Right lobe of liver (tissue), 6 donors: Measurements from ENCODE around the gene GMPPB. TPM values are rescaled to one million over a fixed set of nuclear protein-coding genes. Genes with fewer than 3 reads are reported as not detected.

ENCODE experiments used
- ATAC-seq, 4 donors: fragments of 200-7000 bp; cut with Tn5 transposase; one replicate each; pipeline ENCODE4 v1.9.1; 2020; ENCODE audit warnings: mild to moderate bottlenecking in 4 of 4, moderate library complexity in 4 of 4
- DNase-seq, 3 donors: peaks; one replicate each; pipeline ENCODE4 v3.0.0-alpha.2; 2020
- H3K27ac ChIP-seq, 3 donors: fragments of 200-600 bp; one replicate each; pipeline ENCODE4 v1.8.0; 2022
- H3K27me3 ChIP-seq, 2 donors: fragments of 200-600 bp; one replicate each; pipeline ENCODE4 v1.8.0; 2022
- H3K36me3 ChIP-seq, 4 donors: fragments of 200-600 bp; sonication (generic) in 1 of 4; one replicate each; pipeline versions ENCODE4 v1.5.1 to v1.8.0; 2017 to 2022; ENCODE audit warnings: control low read depth in 1 of 4
- H3K4me1 ChIP-seq, 4 donors: fragments of 200-600 bp; sonication (generic) in 1 of 4; one replicate each; pipeline versions ENCODE4 v1.5.1 to v1.8.0; 2017 to 2022; ENCODE audit warnings: control low read depth in 1 of 4
- H3K4me3 ChIP-seq, 3 donors: fragments of 200-600 bp; one replicate each; pipeline ENCODE4 v1.8.0; 2022
- H3K9me3 ChIP-seq, 4 donors: fragments of 200-600 bp; sonication (generic) in 1 of 4; one replicate each; pipeline versions ENCODE4 v1.5.1 to v1.8.0; 2017 to 2022; ENCODE audit warnings: control low read depth in 1 of 4
- POLR2A ChIP-seq: fragments of 450-650 bp; IDR thresholded peaks from one replicate; pipeline ENCODE4 v1.6.1; 2017; ENCODE audit warnings: antibody characterized with exemption, mild to moderate bottlenecking
- WGBS: methylation state at CpG from one replicate; pipeline ENCODE4 v1.1.6; 2018; ENCODE audit warnings: low coverage, low lambda C conversion rate; ENCODE audit not compliant: insufficient coverage; ENCODE audit errors: missing lambda C conversion rate; 5-methylcytosine and 5-hydroxymethylcytosine counted together
- intact Hi-C, 2 donors: fragments of 100-400 bp; cut with DNase I; formaldehyde crosslinking; loops; one replicate each; pipeline versions ENCODE4 v1.11.2 to v1.14.1; 2022
- total RNA-seq, 6 experiments: library from RNA; depleted of rRNA in 2 of 6; stranded (reverse); fragments of >200 nt in 2 of 6; fragmentation: NEBNext Ultra II Directional in 3 of 6; extraction: Animal tissue kit (Norgen Biotek cat#: 25700) in 3 of 6; gene quantifications; one replicate each; pipeline versions ENCODE4 v1.1.0 to v1.2.4, GENCODE V29; 2016 to 2023
- TF ChIP-seq, protein P1 (sequence below), 4 donors: fragments of 200-600 bp in 3 of 4; fragments of 450-650 bp in 1 of 4; IDR thresholded peaks; one replicate each; pipeline versions ENCODE4 v1.5.1 to v1.8.0; 2016 to 2022; ENCODE audit warnings: antibody characterized with exemption in 4 of 4, mild to moderate bottlenecking in 2 of 4
- donor health status: DM: no; HTN: yes; CAD: no.
- donor health status: DM: no; HTN: no; CAD: no.
- donor health status: DM: no; HTN: no; CAD: no.
- donor health status: DM: no; HTN: yes; CAD: no.
- donor health status: DM: no; HTN: yes; CAD: no.

Gene GMPPB
- total RNA-seq, 6 experiments from 2014 or later, result 12.2 to 34.2 (median 25.6) TPM

DNA sequence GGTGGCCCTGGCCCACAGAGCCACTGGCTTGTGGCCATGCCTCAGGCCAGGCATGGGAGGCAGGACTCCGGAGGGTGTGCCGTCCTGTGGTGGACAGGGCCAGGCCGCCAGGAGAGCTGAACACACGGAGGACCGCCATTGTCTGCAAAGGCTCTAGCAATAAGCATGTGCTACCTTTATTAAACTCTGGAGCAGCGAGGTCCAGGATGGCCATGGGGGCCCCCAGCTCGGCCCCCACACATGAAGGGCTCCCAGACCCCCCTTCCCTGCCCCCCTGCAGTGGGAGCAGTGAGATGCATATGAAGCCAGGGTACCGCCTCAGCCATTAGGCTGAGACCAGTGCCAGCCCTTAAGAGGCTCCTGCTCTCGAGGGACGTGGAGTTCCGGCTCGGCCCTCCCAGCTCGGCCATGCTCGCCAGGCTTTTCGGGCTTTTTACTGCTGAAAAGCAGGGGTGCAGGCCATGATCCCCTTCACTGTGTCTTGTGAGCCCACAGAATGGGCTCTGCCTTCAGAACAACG is 7.0 kb downstream of the GMPPB start:
- TF ChIP-seq, protein P1, sequence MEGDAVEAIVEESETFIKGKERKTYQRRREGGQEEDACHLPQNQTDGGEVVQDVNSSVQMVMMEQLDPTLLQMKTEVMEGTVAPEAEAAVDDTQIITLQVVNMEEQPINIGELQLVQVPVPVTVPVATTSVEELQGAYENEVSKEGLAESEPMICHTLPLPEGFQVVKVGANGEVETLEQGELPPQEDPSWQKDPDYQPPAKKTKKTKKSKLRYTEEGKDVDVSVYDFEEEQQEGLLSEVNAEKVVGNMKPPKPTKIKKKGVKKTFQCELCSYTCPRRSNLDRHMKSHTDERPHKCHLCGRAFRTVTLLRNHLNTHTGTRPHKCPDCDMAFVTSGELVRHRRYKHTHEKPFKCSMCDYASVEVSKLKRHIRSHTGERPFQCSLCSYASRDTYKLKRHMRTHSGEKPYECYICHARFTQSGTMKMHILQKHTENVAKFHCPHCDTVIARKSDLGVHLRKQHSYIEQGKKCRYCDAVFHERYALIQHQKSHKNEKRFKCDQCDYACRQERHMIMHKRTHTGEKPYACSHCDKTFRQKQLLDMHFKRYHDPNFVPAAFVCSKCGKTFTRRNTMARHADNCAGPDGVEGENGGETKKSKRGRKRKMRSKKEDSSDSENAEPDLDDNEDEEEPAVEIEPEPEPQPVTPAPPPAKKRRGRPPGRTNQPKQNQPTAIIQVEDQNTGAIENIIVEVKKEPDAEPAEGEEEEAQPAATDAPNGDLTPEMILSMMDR (IDR thresholded peaks at IDR 0.05), result no peak
- TF ChIP-seq POLR2A, result no peak
- DNase-seq (peak in 2 of 3 donors; percentile 46 to 59), ATAC-seq (no peak)
- no peak overlapping the region for H3K27ac ChIP-seq
- 87% methylated on average over 3 of the region's 16 CpGs for WGBS
- H3K4me1 ChIP-seq, result peaks cover 0 to 10% (median 0%) of the 10 kb centered on the region in 4 donors
- no peaks in the 10 kb centered on the region for H3K9me3 ChIP-seq
- peaks cover 0 to 26% (median 12%) of the 10 kb centered on the region in 4 donors for H3K36me3 ChIP-seq
- intact Hi-C loops, result no loop called here
- no peaks in the 10 kb centered on the region for H3K27me3 ChIP-seq
- H3K4me3 ChIP-seq, result no peak overlapping the region

DNA sequence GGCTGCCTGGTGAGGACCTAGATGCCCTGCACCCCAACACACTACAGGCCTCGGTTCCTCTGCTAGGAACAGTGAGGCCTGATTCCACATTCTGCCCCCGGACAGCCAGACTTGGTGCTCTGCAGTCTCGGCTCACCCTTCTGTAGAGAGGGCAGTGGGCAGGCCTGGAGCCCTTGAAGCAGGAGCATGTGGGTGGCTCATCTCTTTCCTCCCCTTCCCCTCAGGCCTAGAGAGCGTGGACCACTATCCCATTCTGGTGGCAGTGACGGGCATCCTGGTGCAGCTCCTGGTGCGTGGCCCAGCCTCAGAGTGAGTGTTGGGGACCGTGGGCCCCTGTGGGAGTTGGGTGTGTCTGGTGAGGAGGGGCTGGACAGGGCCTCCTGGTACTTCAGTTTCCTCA is 7.6 kb downstream of the GMPPB start:
- no peak overlapping the region for H3K27ac ChIP-seq
- 63% methylated on average over 1 of the region's 7 CpGs for whole genome bisulfite sequencing
- TF ChIP-seq, protein P1 (IDR thresholded peaks at IDR 0.05), result no peak
- TF ChIP-seq POLR2A, result no peak
- H3K27me3 ChIP-seq, result no peaks in the 10 kb centered on the region
- H3K36me3 ChIP-seq, result peaks cover 0 to 24% (median 9%) of the 10 kb centered on the region in 4 donors
- ATAC-seq (no peak), DNase-seq (peak in 1 of 3 donors; percentile 37)
- no peak overlapping the region for H3K4me3 ChIP-seq
- intact Hi-C loops, result no loop called here
- peaks cover 0 to 10% (median 0%) of the 10 kb centered on the region in 4 donors for H3K4me1 ChIP-seq
- H3K9me3 ChIP-seq, result no peaks in the 10 kb centered on the region

DNA sequence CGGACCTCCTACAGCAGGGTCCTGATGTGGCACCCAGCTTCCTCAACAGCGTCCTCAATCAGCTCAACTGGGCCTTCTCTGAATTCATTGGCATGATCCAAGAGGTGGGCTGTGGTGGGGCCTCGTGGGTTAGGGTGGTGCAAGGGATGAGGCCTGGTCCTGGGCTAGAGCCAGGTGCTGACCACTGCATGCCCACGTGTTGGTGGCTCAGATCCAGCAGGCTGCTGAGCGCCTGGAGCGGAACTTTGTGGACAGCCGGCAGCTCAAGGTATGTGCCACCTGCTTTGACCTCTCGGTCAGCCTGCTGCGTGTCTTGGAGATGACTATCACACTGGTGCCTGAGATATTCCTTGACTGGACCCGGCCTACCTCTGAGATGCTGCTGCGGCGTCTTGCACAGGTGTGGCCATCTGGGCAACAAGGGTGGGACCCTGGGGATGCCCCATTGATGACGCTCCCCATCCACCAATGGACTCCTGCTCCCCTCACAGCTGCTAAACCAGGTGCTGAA is 8.1 kb downstream of the GMPPB start:
- TF ChIP-seq POLR2A, result no peak
- TF ChIP-seq, protein P1 (IDR thresholded peaks at IDR 0.05), result no peak
- Histone ChIP-seq H3K27me3 (no peaks in the 10 kb centered on the region), H3K36me3 (peaks cover 0 to 19% (median 6%) of the 10 kb centered on the region in 4 donors), H3K4me1 (peaks cover 0 to 10% (median 0%) of the 10 kb centered on the region in 4 donors), H3K4me3 (no peak overlapping the region), H3K9me3 (no peaks in the 10 kb centered on the region), H3K27ac (no peak overlapping the region)
- intact Hi-C loops, result no loop called here
- 33% methylated on average over 1 of the region's 13 CpGs for WGBS
- DNase-seq (peak in 1 of 3 donors; percentile 51), ATAC-seq (no peak)

DNA sequence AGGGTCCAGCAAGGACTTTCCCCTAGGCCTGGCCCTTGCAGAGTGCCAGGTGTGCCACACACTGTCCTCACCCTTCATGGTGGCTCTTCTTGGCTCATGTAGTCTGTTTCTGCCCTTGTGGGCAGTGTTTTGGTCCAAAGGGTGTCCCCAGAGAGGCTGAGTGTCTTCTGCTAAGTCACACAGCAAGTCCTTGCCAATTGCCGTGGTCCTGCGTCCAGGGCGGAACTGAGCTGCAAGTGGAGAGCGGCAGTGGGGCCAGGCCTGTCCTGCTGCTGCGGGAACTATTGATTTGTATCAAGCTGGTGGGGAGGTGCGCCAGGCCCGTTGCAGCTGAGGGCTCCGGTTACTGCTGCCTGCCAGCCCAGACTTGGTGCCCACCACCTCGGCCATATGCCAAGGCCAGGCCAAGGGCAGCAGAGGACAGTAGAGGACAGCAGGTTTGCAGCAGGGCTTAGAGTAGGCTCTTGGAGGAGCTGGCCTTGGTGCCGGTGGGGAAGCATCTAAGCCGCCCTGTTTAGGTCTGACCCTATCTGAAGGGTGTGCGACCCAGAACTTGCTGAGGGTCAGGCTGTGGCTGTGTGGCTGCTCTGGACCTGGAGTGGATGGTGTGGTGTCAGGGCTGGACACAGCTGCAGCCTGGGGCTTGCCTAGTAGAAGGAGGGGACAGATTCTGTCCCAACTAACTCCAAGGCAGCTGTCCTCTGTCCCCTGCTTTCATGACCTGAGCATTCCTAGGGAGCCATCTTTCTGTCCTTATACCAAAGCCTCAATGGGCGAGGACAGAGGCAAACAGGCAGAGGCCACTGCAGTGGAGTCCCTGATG is 8.8 kb downstream of the GMPPB start:
- Histone ChIP-seq H3K4me3 (no peak overlapping the region), H3K36me3 (peaks cover 0 to 19% (median 5%) of the 10 kb centered on the region in 4 donors), H3K27ac (no peak overlapping the region), H3K9me3 (no peaks in the 10 kb centered on the region), H3K27me3 (no peaks in the 10 kb centered on the region), H3K4me1 (peaks cover 0 to 10% (median 0%) of the 10 kb centered on the region in 4 donors)
- TF ChIP-seq POLR2A, result no peak
- TF ChIP-seq, protein P1 (IDR thresholded peaks at IDR 0.05), result no peak
- no peak for ATAC-seq
- no CpG with 5 or more reads among the region's 13 CpGs for WGBS
- DNase-seq, result peak in 1 of 3 donors; percentile 41
- intact Hi-C loops, result no loop called here
